Progenitor cell of endocrine pancreas (in vitro differentiated cells): Measurements from ENCODE around the gene CCDC89. TPM values are rescaled to one million over a fixed set of nuclear protein-coding genes. Genes with fewer than 3 reads are reported as not detected.

Experiments used
- DNase-seq: peaks from one replicate; pipeline ENCODE4 v3.0.0; 2021; ENCODE audit warnings: low spot score; ENCODE audit not compliant: unreplicated experiment
- H3K27ac Mint-ChIP-seq: 2 replicates; pipeline ENCODE4 v1.8.0; 2021; ENCODE audit warnings: mild to moderate bottlenecking, moderate library complexity, mixed read lengths
- H3K27me3 Mint-ChIP-seq: 2 replicates; pipeline ENCODE4 v1.8.0; 2021; ENCODE audit warnings: mixed read lengths
- H3K36me3 Mint-ChIP-seq: 2 replicates; pipeline ENCODE4 v1.8.0; 2022; ENCODE audit warnings: mixed read lengths; ENCODE audit not compliant: insufficient read depth
- H3K4me1 Mint-ChIP-seq: 2 replicates; pipeline ENCODE4 v1.8.0; 2021; ENCODE audit warnings: low read depth, mixed read lengths
- H3K4me3 Mint-ChIP-seq: 2 replicates; pipeline ENCODE4 v1.8.0; 2021; ENCODE audit warnings: low read depth, mild to moderate bottlenecking, moderate library complexity, mixed read lengths
- H3K9me3 Mint-ChIP-seq: 2 replicates; pipeline ENCODE4 v1.8.0; 2021; ENCODE audit warnings: low read depth, mixed read lengths
- CTCF ChIP-seq: fragments of 200-600 bp; sonication (generic); IDR thresholded peaks from one replicate; pipeline ENCODE4 v1.5.0; 2021; ENCODE audit warnings: antibody characterized with exemption, mild to moderate bottlenecking; ENCODE audit not compliant: unreplicated experiment
- total RNA-seq: library from RNA; stranded (reverse); gene quantifications from 2 replicates; pipeline ENCODE4 v1.2.1, GENCODE V29; 2021

Gene CCDC89
- total RNA-seq, 1 donor from 2014 or later: not detected

GRCh38 chr11:85699957-85700741, 14.2 kb upstream of the CCDC89 start:
- peaks cover 6% of the 10 kb centered on the region for H3K9me3 Mint-ChIP-seq
- H3K36me3 Mint-ChIP-seq: no peaks in the 10 kb centered on the region
- H3K27ac Mint-ChIP-seq: peak overlapping the region; percentile 69

GRCh38 chr11:85698195-85698594, 12.2 kb upstream of the CCDC89 start:
- H3K4me3 Mint-ChIP-seq: no peak overlapping the region
- TF ChIP-seq CTCF: no peak
- no peaks in the 10 kb centered on the region for H3K27me3 Mint-ChIP-seq
- H3K9me3 Mint-ChIP-seq: peaks cover 6% of the 10 kb centered on the region
- H3K4me1 Mint-ChIP-seq: peaks cover 12% of the 10 kb centered on the region
- no peaks in the 10 kb centered on the region for H3K36me3 Mint-ChIP-seq
- no peak overlapping the region for H3K27ac Mint-ChIP-seq
- no peak for DNase-seq

More at GRCh38 chr11:85699957-85700741, 14.2 kb upstream of the CCDC89 start:
- no peaks in the 10 kb centered on the region for H3K27me3 Mint-ChIP-seq
- DNase-seq: no peak
- peaks cover 12% of the 10 kb centered on the region for H3K4me1 Mint-ChIP-seq
- H3K4me3 Mint-ChIP-seq: no peak overlapping the region
- no peak for TF ChIP-seq CTCF

GRCh38 chr11:85697747-85698146, 11.8 kb upstream of the CCDC89 start:
- H3K4me1 Mint-ChIP-seq: peaks cover 12% of the 10 kb centered on the region
- H3K9me3 Mint-ChIP-seq: peaks cover 3% of the 10 kb centered on the region
- TF ChIP-seq CTCF: no peak
- no peak overlapping the region for H3K27ac Mint-ChIP-seq
- no peaks in the 10 kb centered on the region for H3K36me3 Mint-ChIP-seq
- H3K4me3 Mint-ChIP-seq: no peak overlapping the region
- no peaks in the 10 kb centered on the region for H3K27me3 Mint-ChIP-seq
- no peak for DNase-seq

GRCh38 chr11:85695546-85695945, 9.6 kb upstream of the CCDC89 start:
- Mint-ChIP-seq H3K4me3 (no peak overlapping the region), H3K27ac (no peak overlapping the region), H3K27me3 (no peaks in the 10 kb centered on the region), H3K9me3 (no peaks in the 10 kb centered on the region), H3K4me1 (peaks cover 10% of the 10 kb centered on the region), H3K36me3 (no peaks in the 10 kb centered on the region)
- TF ChIP-seq CTCF: no peak
- no peak for DNase-seq

GRCh38 chr11:85694385-85694980, 8.5 kb upstream of the CCDC89 start:
- H3K27me3 Mint-ChIP-seq: no peaks in the 10 kb centered on the region
- peak; percentile 53 for TF ChIP-seq CTCF
- no peaks in the 10 kb centered on the region for H3K36me3 Mint-ChIP-seq
- H3K4me3 Mint-ChIP-seq: no peak overlapping the region
- peaks cover 3% of the 10 kb centered on the region for H3K4me1 Mint-ChIP-seq
- no peak overlapping the region for H3K27ac Mint-ChIP-seq
- no peaks in the 10 kb centered on the region for H3K9me3 Mint-ChIP-seq
- no peak for DNase-seq
